Suppressor macrophage (primary cell): Measurements from ENCODE around the gene CWF19L2.
A peak's percentile ranks its signal among the peaks of the same experiment; 100 is the strongest.
"Not testable (repeated sequence)": the region's sequence is repeated elsewhere in the genome, so short reads cannot be mapped to it uniquely, and the experiment has no call there.

ENCODE experiments used
- DNase-seq, 4 experiments: peaks; one replicate each; pipeline ENCODE4 v3.0.0-alpha.2; 2020 to 2022

The CWF19L2 gene

GRCh38 chr11:107438148-107438547 is 19.5 kb downstream of the CWF19L2 start:
- DNase-seq: no peak

GRCh38 chr11:107430525-107430924 is 27.1 kb downstream of the CWF19L2 start:
- no peak for DNase-seq

- no peak for DNase-seq
Observed at GRCh38 chr11:107427569-107428180, 29.9 kb downstream of the CWF19L2 start.

GRCh38 chr11:107413352-107413751 is 44.3 kb downstream of the CWF19L2 start:
- DNase-seq: no peak

- DNase-seq: no peak
Observed at GRCh38 chr11:107408762-107409211, 48.8 kb downstream of the CWF19L2 start.

- no peak for DNase-seq
Observed at GRCh38 chr11:107405260-107405659, 52.4 kb downstream of the CWF19L2 start.

GRCh38 chr11:107401131-107401530 is 56.5 kb downstream of the CWF19L2 start:
- not testable (repeated sequence) for DNase-seq

- DNase-seq: no peak
Observed at GRCh38 chr11:107397357-107397756, 60.3 kb downstream of the CWF19L2 start.

- no peak for DNase-seq
Observed at GRCh38 chr11:107392611-107393010, 65.0 kb downstream of the CWF19L2 start.

GRCh38 chr11:107390701-107391100 is 66.9 kb downstream of the CWF19L2 start:
- peak in 3 of 4 experiments; percentile 4 to 6 (median 5) for DNase-seq

- no peak for DNase-seq
Observed at GRCh38 chr11:107387666-107388065, 70.0 kb downstream of the CWF19L2 start.

GRCh38 chr11:107385361-107385981 is 72.2 kb downstream of the CWF19L2 start:
- DNase-seq: no peak

- no peak for DNase-seq
Observed at GRCh38 chr11:107384144-107384852, 73.3 kb downstream of the CWF19L2 start.

- DNase-seq: no peak
Observed at GRCh38 chr11:107372439-107372838, 85.2 kb downstream of the CWF19L2 start.

GRCh38 chr11:107370390-107370789 is 87.2 kb downstream of the CWF19L2 start:
- peak in 3 of 4 experiments; percentile 8 to 42 (median 28) for DNase-seq

- DNase-seq: no peak
Observed at GRCh38 chr11:107359701-107360100, 97.9 kb downstream of the CWF19L2 start.

- DNase-seq: no peak
Observed at GRCh38 chr11:107357877-107358276, 99.7 kb downstream of the CWF19L2 start.

GRCh38 chr11:107354780-107355179 is 102.8 kb downstream of the CWF19L2 start:
- DNase-seq: no peak

- DNase-seq: no peak
Observed at GRCh38 chr11:107337917-107338316, 119.7 kb downstream of the CWF19L2 start.

- DNase-seq: peak in 1 of 4 experiments; percentile 5
Observed at GRCh38 chr11:107331728-107332127, 125.9 kb downstream of the CWF19L2 start.

- no peak for DNase-seq
Observed at GRCh38 chr11:107329164-107329563, 128.5 kb downstream of the CWF19L2 start.

GRCh38 chr11:107316426-107316825 is 141.2 kb downstream of the CWF19L2 start:
- DNase-seq: no peak

- DNase-seq: no peak
Observed at GRCh38 chr11:107307991-107308390, 149.6 kb downstream of the CWF19L2 start.

- DNase-seq: no peak
Observed at GRCh38 chr11:107301878-107302277, 155.7 kb downstream of the CWF19L2 start.
